ENCODE data around the gene FABP2.
"Not testable (repeated sequence)": the region's sequence is repeated elsewhere in the genome, so short reads cannot be mapped to it uniquely, and the experiment has no call there.

- not testable (repeated sequence) for TF ChIP-seq CTCF (IDR thresholded peaks at IDR 0.05; ENCODE audit: insufficient read depth, low read length, poor library complexity, severe bottlenecking); EZH2phosphoT487 (conservative IDR thresholded peaks at IDR 0.05; ENCODE audit: low read length)
Measured at GRCh38 chr4:119362413-119362812, 40.5 kb upstream of the FABP2 start.
